Measurements from ENCODE around the gene MYO15B.

MYO15B gene

DNA sequence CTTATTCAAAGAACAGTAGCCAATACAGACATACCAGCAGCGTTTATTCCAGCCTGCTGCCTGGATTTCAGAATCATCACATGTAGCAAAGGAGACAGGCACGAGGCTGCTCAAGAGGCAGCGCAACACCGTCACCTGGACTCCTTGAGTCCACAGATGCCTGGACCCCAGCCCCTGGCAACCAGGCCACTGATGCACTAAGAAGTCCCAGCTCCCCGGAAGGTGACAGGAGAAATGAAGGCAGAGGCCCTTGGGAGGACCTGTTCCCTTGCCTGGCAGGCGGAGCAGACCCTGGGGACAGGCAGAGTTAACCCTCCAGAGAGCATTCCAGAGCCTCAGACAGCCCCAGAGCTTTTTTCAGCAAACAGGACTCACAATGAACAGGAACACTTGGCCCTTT, 62.1 kb downstream of the MYO15B start:
- TF ChIP-seq, protein P1, sequence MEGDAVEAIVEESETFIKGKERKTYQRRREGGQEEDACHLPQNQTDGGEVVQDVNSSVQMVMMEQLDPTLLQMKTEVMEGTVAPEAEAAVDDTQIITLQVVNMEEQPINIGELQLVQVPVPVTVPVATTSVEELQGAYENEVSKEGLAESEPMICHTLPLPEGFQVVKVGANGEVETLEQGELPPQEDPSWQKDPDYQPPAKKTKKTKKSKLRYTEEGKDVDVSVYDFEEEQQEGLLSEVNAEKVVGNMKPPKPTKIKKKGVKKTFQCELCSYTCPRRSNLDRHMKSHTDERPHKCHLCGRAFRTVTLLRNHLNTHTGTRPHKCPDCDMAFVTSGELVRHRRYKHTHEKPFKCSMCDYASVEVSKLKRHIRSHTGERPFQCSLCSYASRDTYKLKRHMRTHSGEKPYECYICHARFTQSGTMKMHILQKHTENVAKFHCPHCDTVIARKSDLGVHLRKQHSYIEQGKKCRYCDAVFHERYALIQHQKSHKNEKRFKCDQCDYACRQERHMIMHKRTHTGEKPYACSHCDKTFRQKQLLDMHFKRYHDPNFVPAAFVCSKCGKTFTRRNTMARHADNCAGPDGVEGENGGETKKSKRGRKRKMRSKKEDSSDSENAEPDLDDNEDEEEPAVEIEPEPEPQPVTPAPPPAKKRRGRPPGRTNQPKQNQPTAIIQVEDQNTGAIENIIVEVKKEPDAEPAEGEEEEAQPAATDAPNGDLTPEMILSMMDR (IDR thresholded peaks at IDR 0.05; ENCODE audit: insufficient read depth, low read length) = no peak
- H3K27ac ChIP-seq (replicated peaks) = no peak overlapping the region
- H3K27me3 ChIP-seq (ENCODE audit: insufficient read depth, poor library complexity, severe bottlenecking) = no peaks in the 10 kb centered on the region
- no peak for DNase-seq (ENCODE audit: low read depth in 1 of 2, low spot score in 1 of 2)
- H3K4me3 ChIP-seq (replicated peaks; ENCODE audit: insufficient read depth, low read length) = no peak overlapping the region

DNA sequence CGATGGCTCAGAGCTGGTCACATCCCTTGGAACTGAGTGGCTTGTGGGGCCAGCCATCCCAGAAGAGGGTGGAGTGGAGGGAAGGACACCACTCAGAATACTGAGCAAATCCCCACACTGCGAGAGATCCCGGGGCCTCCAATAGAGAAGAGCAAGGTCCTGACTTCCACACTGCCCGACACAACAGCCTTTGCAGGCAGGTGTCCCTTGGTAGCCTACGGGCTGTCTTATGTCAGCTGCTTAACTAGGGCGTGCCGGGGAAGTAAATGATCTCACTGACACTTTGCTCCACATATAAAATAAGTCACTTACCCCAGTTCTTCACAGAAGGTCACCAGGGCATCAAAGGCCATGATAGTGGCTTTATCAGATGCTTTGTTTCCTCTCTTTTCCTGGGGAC, 63.3 kb downstream of the MYO15B start:
- Histone ChIP-seq H3K27ac (replicated peaks) (no peak overlapping the region), H3K4me3 (replicated peaks; ENCODE audit: insufficient read depth, low read length) (no peak overlapping the region), H3K27me3 (ENCODE audit: insufficient read depth, poor library complexity, severe bottlenecking) (no peaks in the 10 kb centered on the region)
- DNase-seq (ENCODE audit: low read depth in 1 of 2, low spot score in 1 of 2) = no peak
- TF ChIP-seq, protein P1 (IDR thresholded peaks at IDR 0.05; ENCODE audit: insufficient read depth, low read length) = no peak
- TF ChIP-seq GABPA (IDR thresholded peaks at IDR 0.05; ENCODE audit: low read depth) (no peak), SPI1 (IDR thresholded peaks at IDR 0.05; ENCODE audit: borderline replicate concordance, low read depth) (no peak), POLR2AphosphoS5 (IDR thresholded peaks at IDR 0.05; ENCODE audit: low read depth) (no peak)
- TF ChIP-seq, protein P2, sequence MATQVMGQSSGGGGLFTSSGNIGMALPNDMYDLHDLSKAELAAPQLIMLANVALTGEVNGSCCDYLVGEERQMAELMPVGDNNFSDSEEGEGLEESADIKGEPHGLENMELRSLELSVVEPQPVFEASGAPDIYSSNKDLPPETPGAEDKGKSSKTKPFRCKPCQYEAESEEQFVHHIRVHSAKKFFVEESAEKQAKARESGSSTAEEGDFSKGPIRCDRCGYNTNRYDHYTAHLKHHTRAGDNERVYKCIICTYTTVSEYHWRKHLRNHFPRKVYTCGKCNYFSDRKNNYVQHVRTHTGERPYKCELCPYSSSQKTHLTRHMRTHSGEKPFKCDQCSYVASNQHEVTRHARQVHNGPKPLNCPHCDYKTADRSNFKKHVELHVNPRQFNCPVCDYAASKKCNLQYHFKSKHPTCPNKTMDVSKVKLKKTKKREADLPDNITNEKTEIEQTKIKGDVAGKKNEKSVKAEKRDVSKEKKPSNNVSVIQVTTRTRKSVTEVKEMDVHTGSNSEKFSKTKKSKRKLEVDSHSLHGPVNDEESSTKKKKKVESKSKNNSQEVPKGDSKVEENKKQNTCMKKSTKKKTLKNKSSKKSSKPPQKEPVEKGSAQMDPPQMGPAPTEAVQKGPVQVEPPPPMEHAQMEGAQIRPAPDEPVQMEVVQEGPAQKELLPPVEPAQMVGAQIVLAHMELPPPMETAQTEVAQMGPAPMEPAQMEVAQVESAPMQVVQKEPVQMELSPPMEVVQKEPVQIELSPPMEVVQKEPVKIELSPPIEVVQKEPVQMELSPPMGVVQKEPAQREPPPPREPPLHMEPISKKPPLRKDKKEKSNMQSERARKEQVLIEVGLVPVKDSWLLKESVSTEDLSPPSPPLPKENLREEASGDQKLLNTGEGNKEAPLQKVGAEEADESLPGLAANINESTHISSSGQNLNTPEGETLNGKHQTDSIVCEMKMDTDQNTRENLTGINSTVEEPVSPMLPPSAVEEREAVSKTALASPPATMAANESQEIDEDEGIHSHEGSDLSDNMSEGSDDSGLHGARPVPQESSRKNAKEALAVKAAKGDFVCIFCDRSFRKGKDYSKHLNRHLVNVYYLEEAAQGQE (IDR thresholded peaks at IDR 0.05; ENCODE audit: insufficient replicate concordance, low read depth) = no peak

DNA sequence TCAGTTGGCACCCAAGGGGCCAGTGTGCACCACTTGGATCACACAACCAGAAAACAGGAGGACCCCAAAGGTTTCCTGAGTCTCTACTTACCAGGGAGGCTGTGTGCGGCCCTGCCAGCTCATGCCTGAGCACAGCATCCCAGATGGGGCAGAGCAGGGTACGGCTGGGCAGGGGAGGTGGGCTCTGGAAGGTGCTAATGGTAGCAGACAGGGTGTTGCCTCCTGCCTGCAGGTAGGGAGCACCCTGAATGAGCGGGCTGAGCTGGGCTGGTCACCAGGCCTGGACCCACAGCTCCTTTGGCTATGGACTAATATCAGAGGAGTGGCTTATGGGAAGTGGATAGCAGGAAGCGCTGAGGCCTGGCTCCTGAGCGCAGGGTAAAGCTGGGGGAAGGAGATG, 64.7 kb downstream of the MYO15B start:
- Histone ChIP-seq H3K4me3 (replicated peaks; ENCODE audit: insufficient read depth, low read length) (no peak overlapping the region), H3K27me3 (ENCODE audit: insufficient read depth, poor library complexity, severe bottlenecking) (no peaks in the 10 kb centered on the region), H3K27ac (replicated peaks) (no peak overlapping the region)
- TF ChIP-seq, protein P1 (IDR thresholded peaks at IDR 0.05; ENCODE audit: insufficient read depth, low read length) = no peak
- no peak for TF ChIP-seq GABPA (IDR thresholded peaks at IDR 0.05; ENCODE audit: low read depth)
- TF ChIP-seq, protein P2 (IDR thresholded peaks at IDR 0.05; ENCODE audit: insufficient replicate concordance, low read depth) = no peak
- no peak for DNase-seq (ENCODE audit: low read depth in 1 of 2, low spot score in 1 of 2)

DNA sequence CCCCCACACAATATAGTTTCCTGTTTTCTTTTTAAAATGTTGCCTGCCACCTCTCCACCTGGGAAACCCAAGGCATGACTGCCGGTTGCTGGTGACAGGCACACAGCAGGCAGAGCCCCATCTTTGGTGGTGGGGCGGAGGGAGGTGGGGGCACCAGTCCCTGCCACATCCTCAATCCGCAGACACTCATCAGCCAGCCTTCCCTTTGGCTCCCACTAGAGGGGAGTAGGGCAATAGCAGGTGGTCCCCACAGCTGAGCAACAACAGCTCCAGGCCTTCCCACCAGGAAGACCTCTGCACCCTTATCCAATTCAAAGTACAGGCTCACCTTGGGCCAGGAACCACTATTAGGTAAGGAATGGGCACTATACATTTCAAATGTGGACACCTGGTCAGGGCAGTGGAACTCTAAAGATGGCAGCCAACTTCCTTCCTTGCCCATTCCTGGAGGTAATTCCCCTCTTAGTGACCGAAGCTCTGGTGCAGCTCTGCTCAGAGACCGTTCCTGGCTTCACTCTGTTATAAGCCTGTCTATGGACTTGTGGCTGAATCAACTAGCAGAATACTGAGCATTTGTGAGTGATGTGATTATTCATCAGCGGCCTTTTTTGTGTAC, 65.4 kb downstream of the MYO15B start:
- Histone ChIP-seq H3K4me3 (replicated peaks; ENCODE audit: insufficient read depth, low read length) (no peak overlapping the region), H3K27me3 (ENCODE audit: insufficient read depth, poor library complexity, severe bottlenecking) (no peaks in the 10 kb centered on the region), H3K27ac (replicated peaks) (no peak overlapping the region)
- TF ChIP-seq, protein P1 (IDR thresholded peaks at IDR 0.05; ENCODE audit: insufficient read depth, low read length) = peak; percentile 75
- TF ChIP-seq, protein P2 (IDR thresholded peaks at IDR 0.05; ENCODE audit: insufficient replicate concordance, low read depth) = no peak
- peak in 1 of 2 experiments; percentile 24 for DNase-seq (ENCODE audit: low read depth in 1 of 2, low spot score in 1 of 2)
